PC-9 (cell line): ENCODE measurements around the gene BRD4.

Experiments used
- EZH2 ChIP-seq: fragments of 200-600 bp; sonication (generic); IDR thresholded peaks from 2 replicates; pipeline ENCODE4 v1.8.0; 2017; ENCODE audit warnings: antibody characterized with exemption, low read depth
- TF ChIP-seq, protein P1 (sequence below): fragments of 200-600 bp; sonication (generic); conservative IDR thresholded peaks from 2 replicates; pipeline ENCODE4 v1.6.1; 2017; ENCODE audit warnings: mixed run types, antibody characterized with exemption, mild to moderate bottlenecking, moderate library complexity

GRCh38 chr19:15282311-15282705 lies 50.0 kb downstream of the BRD4 start:
- TF ChIP-seq, protein P1, sequence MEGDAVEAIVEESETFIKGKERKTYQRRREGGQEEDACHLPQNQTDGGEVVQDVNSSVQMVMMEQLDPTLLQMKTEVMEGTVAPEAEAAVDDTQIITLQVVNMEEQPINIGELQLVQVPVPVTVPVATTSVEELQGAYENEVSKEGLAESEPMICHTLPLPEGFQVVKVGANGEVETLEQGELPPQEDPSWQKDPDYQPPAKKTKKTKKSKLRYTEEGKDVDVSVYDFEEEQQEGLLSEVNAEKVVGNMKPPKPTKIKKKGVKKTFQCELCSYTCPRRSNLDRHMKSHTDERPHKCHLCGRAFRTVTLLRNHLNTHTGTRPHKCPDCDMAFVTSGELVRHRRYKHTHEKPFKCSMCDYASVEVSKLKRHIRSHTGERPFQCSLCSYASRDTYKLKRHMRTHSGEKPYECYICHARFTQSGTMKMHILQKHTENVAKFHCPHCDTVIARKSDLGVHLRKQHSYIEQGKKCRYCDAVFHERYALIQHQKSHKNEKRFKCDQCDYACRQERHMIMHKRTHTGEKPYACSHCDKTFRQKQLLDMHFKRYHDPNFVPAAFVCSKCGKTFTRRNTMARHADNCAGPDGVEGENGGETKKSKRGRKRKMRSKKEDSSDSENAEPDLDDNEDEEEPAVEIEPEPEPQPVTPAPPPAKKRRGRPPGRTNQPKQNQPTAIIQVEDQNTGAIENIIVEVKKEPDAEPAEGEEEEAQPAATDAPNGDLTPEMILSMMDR, result no peak
- no peak for TF ChIP-seq EZH2
